AG09319 (cell line): ENCODE results near the gene GRIK3.

Experiments used
- DNase-seq: peaks from one replicate; pipeline ENCODE4 v3.0.0-alpha.2; 2010; ENCODE audit warnings: low read depth; ENCODE audit errors: extremely low read depth
- CTCF ChIP-seq: IDR thresholded peaks from 2 replicates; pipeline ENCODE4 v1.5.1; 2011; ENCODE audit warnings: low read depth, mild to moderate bottlenecking, inconsistent platforms, low read length, moderate library complexity

GRIK3 gene

GRCh38 chr1:36834586-36834985 is 199.7 kb downstream of the GRIK3 start:
- no peak for DNase-seq
- no peak for TF ChIP-seq CTCF

- DNase-seq, result no peak
- no peak for TF ChIP-seq CTCF
These were observed 203.0 kb downstream of the GRIK3 start for GRCh38 chr1:36831186-36831810.

GRCh38 chr1:36829961-36830360 is 204.4 kb downstream of the GRIK3 start:
- DNase-seq, result no peak
- TF ChIP-seq CTCF, result no peak

GRCh38 chr1:36829066-36829465 is 205.2 kb downstream of the GRIK3 start:
- no peak for DNase-seq
- no peak for TF ChIP-seq CTCF

- DNase-seq, result no peak
- TF ChIP-seq CTCF, result no peak
These were observed 209.1 kb downstream of the GRIK3 start for GRCh38 chr1:36825226-36825625.

- no peak for DNase-seq
- no peak for TF ChIP-seq CTCF
These were observed 209.9 kb downstream of the GRIK3 start for GRCh38 chr1:36824390-36824861.

- DNase-seq, result no peak
- TF ChIP-seq CTCF, result no peak
These were observed 211.7 kb downstream of the GRIK3 start for GRCh38 chr1:36822648-36823047.
